Measurements from ENCODE around the gene EYA2. TPM values are rescaled to one million over a fixed set of nuclear protein-coding genes. Genes with fewer than 3 reads are reported as not detected.

The EYA2 gene
- total RNA-seq, 1 experiment from 2014 or later = 0.25 TPM

- H3K4me3 ChIP-seq (ENCODE audit: low read depth, low read length) = no peak overlapping the region
- H3K27me3 ChIP-seq (replicated peaks; ENCODE audit: control insufficient read depth, insufficient read depth, low read length) = no peaks in the 10 kb centered on the region
- no peak overlapping the region for H3K27ac Mint-ChIP-seq (ENCODE audit: unreplicated experiment)
- DNase-seq = no peak
- H3K4me1 ChIP-seq = no peaks in the 10 kb centered on the region
- ChIA-PET POLR2A (no interaction called here), CTCF (no interaction called here)
- peaks cover 14% of the 10 kb centered on the region for H3K27me3 Mint-ChIP-seq (ENCODE audit: insufficient read depth, unreplicated experiment)
- H3K36me3 ChIP-seq (ENCODE audit: control insufficient read depth, insufficient read depth, low read length) = no peaks in the 10 kb centered on the region
- H3K36me3 Mint-ChIP-seq (ENCODE audit: insufficient read depth, unreplicated experiment) = no peaks in the 10 kb centered on the region
- intact Hi-C loops (cut with micrococcal nuclease; ENCODE audit: unreplicated experiment) = no loop called here
- H3K4me3 Mint-ChIP-seq (ENCODE audit: unreplicated experiment) = no peak overlapping the region
- no TSS peak for BruUV-seq (replicated peaks)
- no peaks in the 10 kb centered on the region; the same call in 1 of the 2 replicates for H3K9me3 ChIP-seq
- peaks cover 2% of the 10 kb centered on the region for H3K9me3 Mint-ChIP-seq (ENCODE audit: unreplicated experiment)
- no peaks in the 10 kb centered on the region for H3K4me1 Mint-ChIP-seq (ENCODE audit: low read depth, unreplicated experiment)
- TF ChIP-seq CTCF (IDR thresholded peaks at IDR 0.05; ENCODE audit: insufficient read depth in 1 of 2, low read depth in 1 of 2, low read length in 1 of 2, severe bottlenecking in 1 of 2, unreplicated experiment in 1 of 2) = no peak
Measured at GRCh38 chr20:46849751-46850150, 44.9 kb upstream of the EYA2 start.

GRCh38 chr20:46850416-46850815 lies 44.2 kb upstream of the EYA2 start:
- BruUV-seq (replicated peaks) = no TSS peak
- no peak for TF ChIP-seq CTCF (IDR thresholded peaks at IDR 0.05; ENCODE audit: insufficient read depth in 1 of 2, low read depth in 1 of 2, low read length in 1 of 2, severe bottlenecking in 1 of 2, unreplicated experiment in 1 of 2)
- Histone ChIP-seq H3K9me3 (no peaks in the 10 kb centered on the region; the same call in 1 of the 2 replicates), H3K4me3 (ENCODE audit: low read depth, low read length) (no peak overlapping the region), H3K36me3 (ENCODE audit: control insufficient read depth, insufficient read depth, low read length) (no peaks in the 10 kb centered on the region), H3K27me3 (replicated peaks; ENCODE audit: control insufficient read depth, insufficient read depth, low read length) (no peaks in the 10 kb centered on the region), H3K4me1 (no peaks in the 10 kb centered on the region)
- CTCF ChIA-PET = no interaction called here
- intact Hi-C loops (cut with micrococcal nuclease; ENCODE audit: unreplicated experiment) = no loop called here
- POLR2A ChIA-PET = no interaction called here
- Mint-ChIP-seq H3K36me3 (ENCODE audit: insufficient read depth, unreplicated experiment) (no peaks in the 10 kb centered on the region), H3K27me3 (ENCODE audit: insufficient read depth, unreplicated experiment) (peaks cover 14% of the 10 kb centered on the region), H3K4me1 (ENCODE audit: low read depth, unreplicated experiment) (no peaks in the 10 kb centered on the region), H3K27ac (ENCODE audit: unreplicated experiment) (no peak overlapping the region), H3K4me3 (ENCODE audit: unreplicated experiment) (no peak overlapping the region), H3K9me3 (ENCODE audit: unreplicated experiment) (peaks cover 7% of the 10 kb centered on the region)
- no peak for DNase-seq

GRCh38 chr20:46850896-46851295 lies 43.7 kb upstream of the EYA2 start:
- ChIA-PET POLR2A (no interaction called here), CTCF (no interaction called here)
- peaks cover 7% of the 10 kb centered on the region for H3K9me3 Mint-ChIP-seq (ENCODE audit: unreplicated experiment)

More at GRCh38 chr20:46850896-46851295, 43.7 kb upstream of the EYA2 start:
- Mint-ChIP-seq H3K4me1 (ENCODE audit: low read depth, unreplicated experiment) (no peaks in the 10 kb centered on the region), H3K27me3 (ENCODE audit: insufficient read depth, unreplicated experiment) (peaks cover 14% of the 10 kb centered on the region), H3K4me3 (ENCODE audit: unreplicated experiment) (no peak overlapping the region), H3K36me3 (ENCODE audit: insufficient read depth, unreplicated experiment) (no peaks in the 10 kb centered on the region), H3K27ac (ENCODE audit: unreplicated experiment) (no peak overlapping the region)
- TF ChIP-seq CTCF (IDR thresholded peaks at IDR 0.05; ENCODE audit: insufficient read depth in 1 of 2, low read depth in 1 of 2, low read length in 1 of 2, severe bottlenecking in 1 of 2, unreplicated experiment in 1 of 2) = no peak
- BruUV-seq (replicated peaks) = no TSS peak
- Histone ChIP-seq H3K36me3 (ENCODE audit: control insufficient read depth, insufficient read depth, low read length) (no peaks in the 10 kb centered on the region), H3K4me1 (no peaks in the 10 kb centered on the region), H3K9me3 (no peaks in the 10 kb centered on the region; the same call in 1 of the 2 replicates), H3K4me3 (ENCODE audit: low read depth, low read length) (no peak overlapping the region), H3K27me3 (replicated peaks; ENCODE audit: control insufficient read depth, insufficient read depth, low read length) (no peaks in the 10 kb centered on the region)
- DNase-seq = no peak
- intact Hi-C loops (cut with micrococcal nuclease; ENCODE audit: unreplicated experiment) = no loop called here

Data from Caco-2 (cell line).